GM15510 (cell line): ENCODE results near the gene CEPT1.

Source experiments
- POLR2A ChIP-seq: IDR thresholded peaks from 3 replicates; pipeline ENCODE4 v1.6.1; 2011; ENCODE audit warnings: borderline replicate concordance; ENCODE audit not compliant: insufficient read length; ENCODE audit errors: extremely low read depth

CEPT1 gene

GRCh38 chr1:111141245-111142220, 1.5 kb downstream of the CEPT1 start:
- TF ChIP-seq POLR2A = no peak

- TF ChIP-seq POLR2A = no peak
These were observed 2.4 kb downstream of the CEPT1 start for GRCh38 chr1:111142356-111142975.

GRCh38 chr1:111145542-111145941, 5.5 kb downstream of the CEPT1 start:
- no peak for TF ChIP-seq POLR2A

DNA sequence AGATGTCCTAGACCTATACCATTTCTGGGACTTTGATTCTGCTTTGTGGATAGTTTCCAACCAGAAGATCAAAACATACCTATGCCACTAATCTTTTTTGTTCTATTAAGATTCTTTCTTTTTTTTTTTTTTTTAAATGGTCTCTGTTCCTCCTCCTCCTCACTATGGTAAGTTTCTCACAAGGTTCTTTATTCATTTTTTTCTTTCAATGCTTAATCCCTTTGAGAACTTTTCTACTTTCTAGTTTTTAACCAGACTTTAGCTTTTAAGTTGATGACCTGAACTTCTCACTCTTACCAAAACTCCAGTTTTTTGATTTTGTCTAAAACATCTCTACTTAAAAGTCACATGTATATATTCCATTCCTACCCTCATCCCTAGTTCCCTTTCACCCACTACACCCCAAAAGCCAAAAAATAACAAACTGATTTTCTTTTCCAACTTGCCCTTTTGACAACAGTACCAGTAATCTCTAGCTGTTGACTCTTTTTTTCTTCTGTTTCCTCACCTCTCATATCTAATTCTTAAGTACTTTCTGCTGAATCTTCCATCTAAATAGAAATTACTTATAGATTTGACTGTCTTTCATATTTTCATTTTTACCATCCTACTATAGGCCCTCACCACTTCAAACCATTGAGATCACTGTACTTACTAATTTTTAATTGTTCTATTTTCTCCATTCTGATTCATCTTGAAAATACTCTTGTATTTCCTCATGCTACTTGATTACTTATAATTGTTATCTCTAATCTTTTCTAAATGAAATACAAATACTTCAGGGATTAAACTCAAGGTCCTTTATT, 6.1 kb downstream of the CEPT1 start:
- no peak for TF ChIP-seq POLR2A

DNA sequence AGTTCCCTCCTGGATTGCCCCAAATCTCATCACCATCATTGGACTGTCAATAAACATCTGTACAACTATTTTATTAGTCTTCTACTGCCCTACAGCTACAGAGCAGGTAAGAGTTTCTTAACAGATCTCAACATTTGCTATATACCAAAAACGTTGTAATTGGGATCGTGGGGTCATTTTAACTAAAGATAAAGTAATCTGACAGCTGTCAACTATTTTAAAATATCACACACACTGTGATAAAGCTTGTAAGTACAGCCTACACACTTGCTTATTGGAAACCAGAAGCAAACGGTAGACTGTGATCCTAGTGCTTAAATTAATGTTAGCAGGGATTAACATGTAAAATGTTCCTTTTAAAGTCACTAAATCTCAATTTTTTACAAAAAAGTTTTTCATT, 7.9 kb downstream of the CEPT1 start:
- TF ChIP-seq POLR2A = no peak

DNA sequence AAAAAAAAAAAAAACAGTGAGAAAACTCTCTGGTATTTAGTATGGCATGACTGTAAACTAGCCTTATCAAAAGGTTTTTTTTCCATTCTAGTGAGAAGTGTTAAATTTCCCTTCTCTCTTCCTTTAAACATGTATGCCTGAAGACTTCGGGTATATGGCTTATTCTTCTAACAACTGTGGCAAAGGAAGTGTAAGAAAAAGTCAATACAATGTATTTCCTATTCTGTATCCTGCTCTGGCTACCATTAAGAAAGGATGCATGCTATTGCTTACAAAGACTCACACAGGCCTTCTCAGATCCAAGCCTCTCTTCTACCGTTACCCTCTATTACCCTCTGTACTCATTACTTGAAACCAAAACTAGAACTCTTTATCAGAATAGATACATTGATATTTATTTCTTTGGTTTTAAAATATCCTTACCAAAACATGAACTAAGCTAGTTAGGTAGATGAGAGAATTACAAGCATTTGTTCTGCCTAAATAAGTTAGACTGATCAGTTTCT, 8.4 kb downstream of the CEPT1 start:
- no peak for TF ChIP-seq POLR2A

GRCh38 chr1:111151838-111152237, 11.8 kb downstream of the CEPT1 start:
- TF ChIP-seq POLR2A = no peak

GRCh38 chr1:111154021-111154999, 14.3 kb downstream of the CEPT1 start:
- TF ChIP-seq POLR2A = no peak

- no peak for TF ChIP-seq POLR2A
These were observed 17.4 kb downstream of the CEPT1 start for GRCh38 chr1:111157431-111157830.

- TF ChIP-seq POLR2A = no peak
These were observed 21.9 kb downstream of the CEPT1 start for GRCh38 chr1:111161843-111162487.

DNA sequence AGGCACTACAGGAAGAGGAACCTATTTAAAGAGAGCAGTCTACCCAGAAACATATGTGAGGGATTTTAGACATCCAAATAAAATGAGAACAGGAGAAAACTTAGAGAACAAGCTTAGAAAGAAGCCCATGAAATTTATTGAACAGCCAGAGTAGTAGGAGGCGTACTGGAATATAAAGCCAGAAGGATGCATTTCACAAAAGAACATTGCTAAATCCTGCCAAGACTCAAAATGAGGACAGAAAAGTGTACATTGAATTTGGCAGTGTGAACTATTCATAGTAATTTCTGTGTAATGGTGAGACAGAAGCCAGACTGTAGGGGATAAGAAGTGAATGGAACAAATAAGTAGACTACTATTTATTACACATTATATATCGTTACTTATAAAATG, 22.5 kb downstream of the CEPT1 start:
- TF ChIP-seq POLR2A = no peak

GRCh38 chr1:111163363-111163762, 23.3 kb downstream of the CEPT1 start:
- no peak for TF ChIP-seq POLR2A

DNA sequence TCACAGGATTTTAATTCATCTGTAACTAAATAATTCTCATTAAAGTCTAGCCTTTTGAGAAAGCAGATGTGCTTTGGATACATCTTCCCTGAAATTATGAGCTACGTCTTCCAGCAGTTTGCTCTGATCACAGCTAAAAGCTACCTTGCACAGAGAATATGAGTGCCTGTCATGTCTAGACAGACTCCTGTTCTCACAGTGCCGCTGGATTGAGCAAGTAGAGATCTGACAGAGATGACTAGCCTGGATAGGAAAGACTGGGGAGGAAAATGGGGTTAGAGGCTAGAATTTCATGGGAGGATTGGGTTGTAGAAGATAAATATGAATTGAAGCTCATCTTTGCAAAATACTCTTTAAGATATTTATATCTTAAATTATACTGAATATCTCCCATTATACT, 24.1 kb downstream of the CEPT1 start:
- TF ChIP-seq POLR2A = no peak

DNA sequence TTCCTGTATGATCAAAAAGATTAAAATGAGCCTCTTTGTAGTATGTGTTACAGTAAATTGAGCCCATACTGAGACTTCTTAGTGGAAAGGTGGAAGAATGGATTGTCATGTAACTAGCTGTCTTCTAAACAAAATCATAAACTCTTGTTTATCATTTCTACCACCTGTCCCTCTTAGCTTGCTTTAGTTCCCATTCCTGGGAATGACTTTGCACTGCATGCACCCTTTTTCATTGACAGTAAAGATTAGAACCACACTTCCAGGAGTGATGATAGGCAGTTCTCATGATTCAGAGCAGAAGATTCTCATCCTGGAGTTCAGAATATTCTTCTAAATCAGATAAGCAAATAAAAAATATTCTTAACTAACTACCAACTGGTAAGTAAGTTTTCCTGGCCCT, 32.4 kb downstream of the CEPT1 start:
- TF ChIP-seq POLR2A = no peak

DNA sequence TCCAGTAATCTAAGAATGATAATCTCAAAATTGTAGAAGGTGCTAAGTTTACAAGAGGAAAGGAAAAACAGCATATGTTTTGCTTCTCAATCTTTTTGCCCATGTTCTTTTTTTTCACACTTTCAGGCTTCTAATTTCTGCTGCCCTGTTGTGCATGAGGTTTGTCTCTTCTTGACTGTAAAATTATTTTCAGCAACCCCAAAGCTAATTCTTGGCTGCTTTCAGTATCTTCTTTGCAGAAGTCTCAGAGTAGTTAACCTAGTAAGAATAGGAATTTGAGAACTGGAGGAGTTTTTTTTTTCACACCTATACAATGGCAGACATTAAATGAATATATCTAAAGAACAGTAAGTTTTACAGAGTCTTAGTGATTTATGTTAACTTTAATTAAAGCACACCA, 34.0 kb downstream of the CEPT1 start:
- no peak for TF ChIP-seq POLR2A
